Measurements from ENCODE around the gene UBQLN2. TPM values are rescaled to one million over a fixed set of nuclear protein-coding genes. Genes with fewer than 3 reads are reported as not detected.

The UBQLN2 gene
- total RNA-seq, 1 donor from 2014 or later = 25.5 TPM

GRCh38 chrX:56554870-56555269 is 8.6 kb upstream of the UBQLN2 start:
- Mint-ChIP-seq H3K9me3 (ENCODE audit: unreplicated experiment) (no peaks in the 10 kb centered on the region), H3K4me1 (ENCODE audit: unreplicated experiment) (no peaks in the 10 kb centered on the region), H3K27ac (ENCODE audit: unreplicated experiment) (no peak overlapping the region), H3K36me3 (ENCODE audit: low read depth, unreplicated experiment) (no peaks in the 10 kb centered on the region), H3K4me3 (ENCODE audit: unreplicated experiment) (no peak overlapping the region), H3K27me3 (ENCODE audit: unreplicated experiment) (no peaks in the 10 kb centered on the region)
- no peak for TF ChIP-seq CTCF (IDR thresholded peaks at IDR 0.05; ENCODE audit: unreplicated experiment)
- DNase-seq (ENCODE audit: low spot score) = no peak

- no peak for TF ChIP-seq CTCF (IDR thresholded peaks at IDR 0.05; ENCODE audit: unreplicated experiment)
- Mint-ChIP-seq H3K27ac (ENCODE audit: unreplicated experiment) (no peak overlapping the region), H3K36me3 (ENCODE audit: low read depth, unreplicated experiment) (no peaks in the 10 kb centered on the region), H3K4me1 (ENCODE audit: unreplicated experiment) (no peaks in the 10 kb centered on the region), H3K4me3 (ENCODE audit: unreplicated experiment) (no peak overlapping the region), H3K27me3 (ENCODE audit: unreplicated experiment) (no peaks in the 10 kb centered on the region), H3K9me3 (ENCODE audit: unreplicated experiment) (no peaks in the 10 kb centered on the region)
- no peak for DNase-seq (ENCODE audit: low spot score)
Observed at GRCh38 chrX:56557376-56557929, 6.0 kb upstream of the UBQLN2 start.

- peak overlapping the region; percentile 92 for H3K4me3 Mint-ChIP-seq (ENCODE audit: unreplicated experiment)
- H3K4me1 Mint-ChIP-seq (ENCODE audit: unreplicated experiment) = peaks cover 9% of the 10 kb centered on the region
- peak overlapping the region; percentile 72 for H3K27ac Mint-ChIP-seq (ENCODE audit: unreplicated experiment)
- no peak for DNase-seq (ENCODE audit: low spot score)
- no peaks in the 10 kb centered on the region for H3K27me3 Mint-ChIP-seq (ENCODE audit: unreplicated experiment)
- TF ChIP-seq CTCF (IDR thresholded peaks at IDR 0.05; ENCODE audit: unreplicated experiment) = no peak
- no peaks in the 10 kb centered on the region for H3K36me3 Mint-ChIP-seq (ENCODE audit: low read depth, unreplicated experiment)
- no peaks in the 10 kb centered on the region for H3K9me3 Mint-ChIP-seq (ENCODE audit: unreplicated experiment)
Observed at GRCh38 chrX:56564164-56564885, 898 bp downstream of the UBQLN2 start.

- H3K27ac Mint-ChIP-seq (ENCODE audit: unreplicated experiment) = peak overlapping the region; percentile 46
- H3K9me3 Mint-ChIP-seq (ENCODE audit: unreplicated experiment) = no peaks in the 10 kb centered on the region
- H3K4me1 Mint-ChIP-seq (ENCODE audit: unreplicated experiment) = peaks cover 9% of the 10 kb centered on the region
- DNase-seq (ENCODE audit: low spot score) = no peak
- TF ChIP-seq CTCF (IDR thresholded peaks at IDR 0.05; ENCODE audit: unreplicated experiment) = no peak
- peak overlapping the region; percentile 94 for H3K4me3 Mint-ChIP-seq (ENCODE audit: unreplicated experiment)
- H3K27me3 Mint-ChIP-seq (ENCODE audit: unreplicated experiment) = no peaks in the 10 kb centered on the region
- no peaks in the 10 kb centered on the region for H3K36me3 Mint-ChIP-seq (ENCODE audit: low read depth, unreplicated experiment)
Observed at GRCh38 chrX:56564921-56565840, 1.8 kb downstream of the UBQLN2 start.
